Tibial artery (tissue), 4 donors: ENCODE results near the gene PALLD.

ENCODE experiments used
- DNase-seq, 2 donors: peaks; one replicate each; pipeline ENCODE4 v3.0.0-alpha.2; 2019
- H3K27ac ChIP-seq, 2 donors: fragments of 200-600 bp; sonication (generic) in 1 of 2; 1 replicate in 1 of 2; 2 replicates in 1 of 2; pipeline ENCODE4 v1.5.1; 2018 to 2019; ENCODE audit warnings: mild to moderate bottlenecking in 1 of 2
- H3K27me3 ChIP-seq, 2 donors: fragments of 200-600 bp; sonication (generic) in 1 of 2; one replicate each; pipeline versions ENCODE4 v1.5.1 to v1.6.0; 2016 to 2019
- H3K36me3 ChIP-seq, 3 donors: fragments of 200-600 bp; sonication (generic) in 2 of 3; one replicate each; pipeline ENCODE4 v1.5.1; 2016 to 2019; ENCODE audit warnings: mild to moderate bottlenecking in 2 of 3
- H3K4me1 ChIP-seq, 4 donors: fragments of 200-600 bp; sonication (generic) in 2 of 4; 1 replicate in 3 of 4; 2 replicates in 1 of 4; pipeline ENCODE4 v1.5.1; 2016 to 2019
- H3K4me3 ChIP-seq, 2 donors: fragments of 200-600 bp; sonication (generic) in 1 of 2; 1 replicate in 1 of 2; 2 replicates in 1 of 2; pipeline ENCODE4 v1.5.1; 2018 to 2019; ENCODE audit warnings: mild to moderate bottlenecking in 2 of 2
- H3K9me3 ChIP-seq, 3 donors: fragments of 200-600 bp; sonication (generic) in 1 of 3; one replicate each; pipeline ENCODE4 v1.5.1; 2016 to 2019
- CTCF ChIP-seq, 2 experiments: fragments of 200-600 bp in 1 of 2; fragments of 450-650 bp in 1 of 2; IDR thresholded peaks; one replicate each; pipeline ENCODE4 v1.5.1; 2017 to 2019; ENCODE audit warnings: antibody characterized with exemption in 2 of 2, mild to moderate bottlenecking in 1 of 2, moderate library complexity in 1 of 2
- intact Hi-C: fragments of 100-400 bp; cut with DNase I; formaldehyde crosslinking; loops from one replicate; pipeline ENCODE4 v1.15.0; 2023; ENCODE audit warnings: low total_unique reads

Gene PALLD

GRCh38 chr4:168528131-168528949, 31.5 kb downstream of the PALLD start:
- H3K27me3 ChIP-seq = no peaks in the 10 kb centered on the region
- H3K4me1 ChIP-seq = no peaks in the 10 kb centered on the region
- DNase-seq = no peak
- no peak overlapping the region for H3K4me3 ChIP-seq
- no peak overlapping the region for H3K27ac ChIP-seq
- no peaks in the 10 kb centered on the region for H3K9me3 ChIP-seq
- intact Hi-C loops = no loop called here
- H3K36me3 ChIP-seq = no peaks in the 10 kb centered on the region
- no peak for TF ChIP-seq CTCF (IDR thresholded peaks at IDR 0.05)

- no peaks in the 10 kb centered on the region for H3K27me3 ChIP-seq
- no peak for DNase-seq
- H3K4me1 ChIP-seq = no peaks in the 10 kb centered on the region
- H3K27ac ChIP-seq = no peak overlapping the region
- no peaks in the 10 kb centered on the region for H3K36me3 ChIP-seq
- no peaks in the 10 kb centered on the region for H3K9me3 ChIP-seq
- no peak overlapping the region for H3K4me3 ChIP-seq
- TF ChIP-seq CTCF (IDR thresholded peaks at IDR 0.05) = no peak
- intact Hi-C loops = no loop called here
Observed at GRCh38 chr4:168529257-168529656, 32.4 kb downstream of the PALLD start.

- H3K9me3 ChIP-seq = no peaks in the 10 kb centered on the region
- DNase-seq = no peak
- H3K4me3 ChIP-seq = no peak overlapping the region
- no peaks in the 10 kb centered on the region for H3K4me1 ChIP-seq
- no peak overlapping the region for H3K27ac ChIP-seq
- no peak for TF ChIP-seq CTCF (IDR thresholded peaks at IDR 0.05)
- H3K27me3 ChIP-seq = no peaks in the 10 kb centered on the region
- no peaks in the 10 kb centered on the region for H3K36me3 ChIP-seq
- intact Hi-C loops = no loop called here
Observed at GRCh38 chr4:168531305-168531704, 34.5 kb downstream of the PALLD start.

GRCh38 chr4:168534535-168534934, 37.7 kb downstream of the PALLD start:
- H3K27me3 ChIP-seq = no peaks in the 10 kb centered on the region
- no peak overlapping the region for H3K4me3 ChIP-seq
- intact Hi-C loops = no loop called here
- H3K27ac ChIP-seq = no peak overlapping the region
- no peak for TF ChIP-seq CTCF (IDR thresholded peaks at IDR 0.05)
- DNase-seq = no peak
- no peaks in the 10 kb centered on the region for H3K4me1 ChIP-seq
- H3K36me3 ChIP-seq = no peaks in the 10 kb centered on the region
- H3K9me3 ChIP-seq = no peaks in the 10 kb centered on the region

GRCh38 chr4:168535689-168536088, 38.8 kb downstream of the PALLD start:
- Histone ChIP-seq H3K4me3 (no peak overlapping the region), H3K36me3 (no peaks in the 10 kb centered on the region), H3K4me1 (no peaks in the 10 kb centered on the region), H3K27ac (no peak overlapping the region), H3K27me3 (no peaks in the 10 kb centered on the region), H3K9me3 (no peaks in the 10 kb centered on the region)
- intact Hi-C loops = no loop called here
- TF ChIP-seq CTCF (IDR thresholded peaks at IDR 0.05) = no peak
- no peak for DNase-seq
